ENCODE measurements around the gene XIRP2.

Gene XIRP2

DNA sequence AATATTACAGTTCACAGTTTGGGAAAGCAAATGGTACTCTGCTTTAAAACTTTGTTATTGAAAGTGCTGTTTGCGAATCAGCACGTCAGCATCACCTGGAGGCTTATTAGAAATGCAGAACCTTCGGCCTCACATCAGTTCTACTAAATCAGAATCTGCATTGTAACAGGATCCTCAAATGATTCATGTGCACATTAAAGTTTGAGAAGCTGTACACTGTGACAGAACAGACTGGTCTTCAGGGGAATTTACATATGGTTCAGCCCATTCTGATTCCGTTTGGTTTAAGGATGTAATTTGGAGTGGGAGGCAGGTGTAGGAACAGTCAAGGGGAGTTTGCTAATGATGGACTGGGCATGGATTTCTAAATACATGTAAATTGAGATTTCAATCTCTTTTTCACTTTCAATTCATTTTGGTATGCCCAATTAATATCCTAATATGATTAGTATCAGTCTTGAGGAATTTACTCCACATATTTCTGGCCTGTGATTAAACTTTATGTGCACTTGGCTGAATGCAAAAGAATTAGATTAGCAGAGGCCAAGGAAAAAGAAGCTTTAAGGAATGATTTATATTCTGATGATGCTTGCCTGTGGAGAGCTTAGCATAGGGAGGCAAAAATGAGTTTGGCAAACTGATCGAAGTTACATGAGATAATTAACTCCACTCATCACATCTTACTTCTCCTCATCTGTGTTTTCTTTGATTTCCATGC is 248.8 kb downstream of the XIRP2 start:
- DNase-seq: no peak

DNA sequence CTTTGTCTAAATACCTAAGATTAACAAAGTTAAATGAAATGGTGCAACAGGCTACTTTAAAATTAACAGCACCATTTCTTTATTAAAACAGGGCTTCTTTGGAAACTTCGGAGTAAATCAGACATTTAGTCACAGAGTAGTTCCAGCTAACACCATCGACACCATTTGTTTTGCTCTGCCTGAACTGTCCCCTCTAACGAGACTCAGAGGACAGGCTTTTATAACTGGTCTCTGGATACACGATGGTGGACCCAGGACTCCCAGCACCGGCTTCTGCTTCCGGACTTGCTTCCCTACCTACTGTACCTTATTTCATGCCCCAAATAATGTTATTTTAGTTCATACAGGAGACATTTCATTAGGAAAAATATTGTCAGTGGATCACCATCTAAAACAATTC is 252.1 kb downstream of the XIRP2 start:
- no peak for DNase-seq

DNA sequence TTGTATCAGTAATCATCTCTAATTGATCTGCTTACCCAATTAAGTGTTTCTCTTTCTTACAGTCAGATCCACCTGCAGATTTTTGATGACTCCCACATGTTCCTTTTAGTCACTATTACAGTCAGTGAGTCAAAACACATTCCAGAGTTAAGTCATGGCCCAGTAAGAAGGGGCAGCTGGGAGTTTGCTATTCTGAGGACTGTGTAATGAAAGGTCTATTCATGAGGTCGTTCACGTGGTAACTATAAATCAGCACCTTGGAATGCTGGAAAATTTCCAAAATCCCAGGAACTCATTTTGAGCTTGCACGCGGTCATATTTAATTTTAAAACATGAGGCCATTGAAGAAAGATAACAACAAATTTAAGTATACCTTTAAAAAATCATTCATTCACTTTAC is 252.5 kb downstream of the XIRP2 start:
- DNase-seq: no peak

DNA sequence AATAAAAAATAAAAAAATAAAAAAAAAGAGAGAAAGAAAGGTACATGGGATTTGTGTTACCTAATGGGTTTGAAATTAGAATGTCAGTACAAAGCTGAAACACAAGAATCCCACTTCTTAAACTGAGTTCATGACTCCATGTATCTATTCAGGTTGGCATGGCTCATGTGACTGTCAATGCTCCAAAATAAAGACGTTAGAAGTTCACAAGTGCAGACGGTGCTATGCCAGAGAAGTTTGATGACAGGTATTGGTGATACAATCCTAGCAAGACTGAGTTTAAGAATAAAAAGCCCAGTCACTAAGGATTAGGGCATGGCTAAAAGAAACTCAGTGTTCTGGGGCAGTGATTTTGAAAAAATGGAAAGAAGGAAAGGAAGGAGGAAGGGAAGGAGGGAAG is 254.3 kb downstream of the XIRP2 start:
- DNase-seq: no peak

DNA sequence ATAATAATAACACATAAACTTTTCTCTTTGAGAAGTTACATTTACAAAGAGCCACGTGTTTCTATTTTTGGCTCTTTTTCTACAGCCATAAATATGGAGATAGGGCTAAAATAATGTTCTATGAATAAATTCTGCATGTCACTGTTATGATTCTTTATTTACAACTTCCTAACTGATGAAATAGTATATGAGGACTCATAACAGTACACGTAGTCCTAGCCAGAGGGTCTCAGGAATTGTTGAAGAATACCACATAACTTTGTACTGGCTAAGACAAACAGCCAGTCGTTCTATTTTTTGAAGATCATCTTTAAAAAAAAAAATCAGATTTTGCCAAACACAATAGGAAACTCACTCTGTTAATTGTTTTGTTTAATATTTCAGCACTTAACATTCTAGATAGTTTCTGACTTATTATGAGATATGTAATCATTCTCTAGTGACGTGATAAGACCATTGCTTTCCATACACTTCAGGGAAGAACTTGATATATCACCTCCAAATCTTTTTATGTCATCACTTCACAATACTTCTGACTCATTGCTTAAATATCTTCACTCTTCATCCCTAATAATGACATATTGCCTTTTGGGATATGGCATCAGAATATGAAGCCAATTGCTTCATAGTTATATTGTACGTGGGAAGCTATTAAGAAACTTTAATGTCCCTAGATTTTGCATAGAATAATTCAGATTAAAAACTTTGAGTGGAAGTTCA is 256.1 kb downstream of the XIRP2 start:
- DNase-seq: no peak

DNA sequence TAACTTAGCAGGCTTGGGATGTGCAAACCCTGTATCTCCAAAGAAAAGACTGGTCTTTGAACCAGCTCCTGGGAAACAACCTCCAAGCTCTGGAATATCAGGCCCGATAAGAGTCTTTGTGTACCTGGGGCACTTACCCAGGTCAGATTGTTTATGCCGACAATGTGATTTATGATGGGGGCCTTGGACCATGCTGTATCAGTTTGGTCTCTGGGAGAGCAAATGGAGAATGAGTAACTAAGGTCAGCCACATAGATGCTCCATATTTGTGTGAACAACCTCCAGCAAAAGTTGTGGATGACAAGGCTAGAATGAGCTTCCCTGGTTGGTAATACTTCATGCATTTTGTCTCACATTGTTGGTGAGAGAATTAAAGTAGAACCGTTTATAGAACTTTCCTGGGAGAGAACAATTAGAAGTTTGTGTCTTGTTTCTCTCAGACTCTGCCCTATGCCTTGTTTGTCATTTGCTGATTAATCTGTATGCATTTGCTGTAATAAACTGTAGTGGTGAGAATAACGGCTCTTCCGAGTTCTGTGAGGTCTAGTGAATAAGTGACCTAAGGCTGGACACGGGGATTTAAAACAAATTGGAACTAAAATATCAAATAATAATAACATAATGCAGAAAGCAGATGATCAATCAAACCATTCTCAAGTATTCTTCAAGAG is 259.1 kb downstream of the XIRP2 start:
- DNase-seq: no peak

DNA sequence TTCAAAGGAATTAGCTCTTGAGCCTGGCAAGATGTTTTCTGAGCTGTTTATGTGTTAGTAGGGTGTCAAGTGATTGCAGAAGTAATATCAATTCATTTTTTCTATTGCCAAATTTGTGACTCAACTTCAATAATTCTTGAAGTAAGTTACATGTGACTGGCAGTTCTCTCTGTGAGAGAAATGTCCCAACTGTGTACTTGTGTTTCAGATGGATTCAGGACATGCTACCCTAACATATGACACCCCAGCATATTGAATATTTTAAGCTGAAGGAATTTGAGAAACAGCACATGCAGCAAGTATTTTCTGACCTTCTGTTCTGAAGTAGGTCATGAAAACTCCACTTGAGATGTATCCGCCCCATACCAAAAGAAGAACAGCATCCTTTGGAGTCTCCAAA is 263.6 kb downstream of the XIRP2 start:
- DNase-seq: no peak

DNA sequence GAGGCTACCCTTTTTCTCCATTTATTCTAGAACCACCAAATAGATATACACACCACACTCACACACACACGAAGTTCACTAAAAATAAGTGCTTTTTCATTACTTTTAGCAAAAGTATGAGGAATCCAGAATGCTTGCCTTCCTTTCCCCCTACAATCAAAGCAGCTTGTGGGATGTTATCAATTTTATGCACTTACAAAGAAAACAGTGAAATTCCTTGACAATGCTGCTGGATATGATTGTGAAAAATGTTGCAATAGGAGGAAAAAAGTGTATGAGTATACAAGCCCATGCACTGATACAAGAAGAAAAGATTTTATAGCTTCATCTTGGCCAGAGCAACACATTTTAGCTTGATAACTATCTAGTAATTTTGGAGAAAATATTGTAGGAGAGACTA is 269.2 kb downstream of the XIRP2 start:
- no peak for DNase-seq

DNA sequence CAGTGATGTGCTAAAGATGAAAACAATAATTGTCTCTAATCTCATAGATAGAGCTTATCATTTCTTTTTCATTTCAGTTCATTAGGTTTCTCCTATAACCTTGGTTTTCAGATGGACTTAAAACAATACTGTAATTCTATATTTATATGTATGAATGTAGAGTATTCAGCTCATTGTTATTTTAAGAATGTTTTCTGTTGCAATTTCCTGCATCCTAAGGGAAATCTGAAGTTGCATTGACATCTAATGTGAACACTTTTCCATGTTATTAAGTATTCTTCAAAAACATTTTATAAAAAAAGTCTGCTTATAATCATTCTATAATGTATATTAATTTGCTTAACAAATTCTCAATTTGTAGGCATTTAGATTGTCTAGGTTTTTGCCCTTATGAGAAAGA is 288.9 kb downstream of the XIRP2 start:
- no peak for DNase-seq

DNA sequence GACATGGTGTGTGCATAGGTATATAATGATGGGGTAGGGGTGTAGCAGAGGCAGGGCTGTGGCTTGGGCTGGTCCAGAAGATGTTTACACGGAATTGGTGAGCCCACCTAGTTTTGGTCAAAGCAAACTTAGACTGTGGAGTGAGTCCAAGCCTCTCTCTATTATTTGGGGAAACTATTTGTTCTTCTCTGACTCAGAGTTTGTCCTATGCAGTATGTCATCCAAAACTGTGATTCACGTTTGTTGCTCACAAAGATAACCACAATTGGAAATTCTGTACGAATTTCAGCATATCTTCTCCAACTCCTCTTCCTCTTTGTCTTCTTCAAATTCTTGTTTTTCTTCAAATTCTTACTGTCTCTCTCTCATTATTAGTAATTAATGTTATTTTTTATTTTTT is 292.9 kb downstream of the XIRP2 start:
- no peak for DNase-seq

DNA sequence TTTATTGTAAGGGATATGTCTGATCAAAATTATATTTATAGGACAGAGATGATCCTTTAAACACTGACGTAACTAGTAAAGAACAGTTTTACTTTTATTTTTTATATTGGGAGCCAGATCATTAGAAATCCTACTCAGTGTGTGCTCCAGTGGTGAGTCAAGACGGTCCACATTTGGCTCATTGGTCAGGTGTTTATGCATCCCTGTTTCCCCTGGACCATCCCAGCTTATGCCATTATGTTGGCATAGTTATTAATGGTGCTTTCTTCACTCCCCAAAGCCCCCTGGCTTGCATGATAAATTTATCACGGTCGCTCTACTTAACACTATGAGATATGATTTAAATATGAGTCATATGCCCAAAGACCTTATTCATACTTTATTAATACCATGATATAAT is 293.4 kb downstream of the XIRP2 start:
- DNase-seq: no peak

DNA sequence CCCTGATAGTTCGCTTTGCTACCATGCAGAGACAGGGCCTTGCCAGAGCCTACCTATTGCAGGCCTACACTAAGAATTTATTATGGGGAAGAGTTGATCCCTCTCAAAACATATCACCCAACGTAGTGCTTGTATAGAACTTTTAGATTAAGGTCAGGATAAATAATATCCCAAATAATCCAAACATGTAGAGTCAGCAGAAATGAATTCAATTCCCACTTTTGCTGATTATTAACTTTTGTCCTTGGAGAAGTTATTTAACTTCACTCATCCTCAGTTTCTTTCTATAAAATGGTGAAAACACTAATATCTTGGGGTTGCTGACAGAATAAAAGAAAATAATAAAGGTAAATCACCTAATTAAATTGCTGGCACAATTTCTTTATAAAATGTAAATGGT is 294.1 kb downstream of the XIRP2 start:
- no peak for DNase-seq

DNA sequence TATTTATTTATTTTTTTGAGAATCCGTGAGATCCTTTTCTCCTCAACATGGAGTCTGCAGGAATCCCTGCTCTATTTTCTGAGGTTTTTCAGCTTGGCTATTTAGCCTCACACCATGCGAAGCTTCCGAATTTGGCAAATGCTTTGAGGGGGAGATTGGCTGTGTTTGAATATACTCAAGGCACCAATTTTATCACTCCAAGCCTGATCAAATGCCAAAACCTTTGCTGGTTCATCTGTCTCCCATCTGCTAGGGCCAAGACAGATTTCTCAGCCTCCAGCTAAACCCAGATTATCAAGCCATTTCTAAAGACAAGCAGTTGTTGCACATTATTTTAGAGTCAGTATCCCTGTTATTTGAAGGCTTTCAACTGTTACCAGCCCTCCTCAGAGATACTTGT is 295.7 kb downstream of the XIRP2 start:
- DNase-seq: peak; percentile 50 to 60

DNA sequence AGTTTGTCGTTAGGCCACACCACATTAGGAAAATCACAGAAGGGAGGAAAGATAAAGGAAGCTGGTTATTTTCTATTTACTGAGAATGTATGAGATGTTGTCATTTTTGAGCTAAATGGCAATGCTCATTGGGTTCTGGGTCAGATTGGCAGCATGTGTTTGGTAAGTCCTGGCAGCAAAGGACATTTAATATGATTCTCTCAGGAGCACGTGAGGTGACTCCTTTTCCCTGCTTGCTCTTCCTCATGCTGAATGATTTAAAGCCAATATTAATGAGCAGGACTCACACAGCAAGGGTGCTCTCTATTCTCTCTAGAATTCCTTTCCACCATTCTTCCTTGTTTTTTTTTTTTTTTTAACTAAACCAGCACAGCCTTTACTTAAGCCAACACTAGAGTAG is 298.2 kb downstream of the XIRP2 start:
- no peak for DNase-seq

DNA sequence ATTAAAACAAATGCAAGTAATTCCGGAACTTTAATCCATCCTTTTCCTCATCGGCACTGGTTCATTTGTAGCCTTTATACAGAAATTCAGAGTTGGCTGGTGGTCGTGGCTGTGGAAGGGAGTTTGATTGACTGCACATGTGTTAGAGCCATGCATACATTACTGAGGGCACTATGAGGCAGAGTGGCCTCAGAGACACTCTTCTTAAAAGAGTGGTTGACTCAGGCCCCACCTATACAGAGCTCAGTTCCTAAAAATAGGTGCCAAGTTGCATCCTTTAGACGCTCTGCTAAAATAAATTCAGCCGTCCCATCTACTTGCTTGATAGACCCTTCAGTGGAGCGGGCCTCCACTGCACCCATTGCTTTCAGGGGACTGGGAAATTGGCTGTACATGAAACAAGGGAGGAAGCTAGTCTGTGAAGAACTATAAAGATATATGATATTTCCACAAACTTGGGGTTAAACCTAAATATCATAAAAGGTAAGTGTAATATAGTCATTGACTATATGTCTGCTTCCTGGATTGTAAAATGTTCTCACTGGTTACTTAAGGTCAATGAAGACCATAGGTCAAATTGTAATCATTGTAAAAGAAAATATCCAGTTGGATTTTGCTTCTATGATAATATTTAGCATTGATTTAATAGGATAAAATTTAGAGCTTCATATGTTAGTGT is 298.9 kb downstream of the XIRP2 start:
- DNase-seq: no peak

DNA sequence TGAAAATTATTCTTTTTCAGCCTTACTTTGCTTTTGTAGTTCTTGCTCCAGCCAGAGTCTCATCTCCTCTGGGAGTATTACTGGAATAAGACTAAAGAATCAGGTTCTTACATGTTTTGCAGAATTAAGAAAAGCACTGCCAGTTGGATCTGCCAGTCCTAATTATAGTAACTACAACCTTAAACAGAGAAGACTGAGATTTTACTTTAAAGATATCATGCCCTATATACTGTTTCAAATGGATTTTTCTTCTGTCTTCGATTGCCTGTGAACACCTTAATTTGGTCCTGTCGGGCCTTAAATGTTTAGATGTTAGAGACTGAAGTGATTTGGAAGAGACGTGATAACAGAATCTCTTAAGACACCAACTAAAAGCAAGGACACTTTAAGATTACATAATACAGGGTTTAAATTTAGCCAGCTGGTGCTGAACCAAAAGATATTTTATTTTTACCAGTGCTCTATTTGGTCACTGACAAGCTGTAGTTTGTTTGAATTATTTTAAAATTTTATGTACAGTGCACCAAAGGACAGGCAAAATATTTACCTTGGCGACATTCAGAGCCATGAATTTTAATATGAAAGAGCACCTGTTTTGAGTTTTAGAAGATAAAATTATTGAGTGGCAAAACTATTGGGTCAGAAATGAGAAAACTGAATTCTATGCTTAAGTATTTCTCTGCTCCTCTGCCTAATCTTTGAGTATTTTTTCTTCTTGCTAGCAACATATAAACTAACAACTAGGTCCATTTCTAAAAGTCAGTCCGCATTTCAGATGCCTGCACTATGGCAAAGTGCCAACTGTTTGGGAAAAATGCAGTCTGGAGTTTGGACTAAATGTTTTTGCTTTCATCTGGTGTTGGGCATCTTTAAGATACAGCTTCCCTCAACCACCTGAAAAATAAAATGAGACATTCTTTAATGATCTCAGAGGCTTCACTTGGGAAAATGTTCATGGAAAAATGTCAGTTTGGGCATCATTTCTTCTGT is 300.0 kb downstream of the XIRP2 start:
- DNase-seq: peak in 1 of 2 experiments; percentile 2

DNA sequence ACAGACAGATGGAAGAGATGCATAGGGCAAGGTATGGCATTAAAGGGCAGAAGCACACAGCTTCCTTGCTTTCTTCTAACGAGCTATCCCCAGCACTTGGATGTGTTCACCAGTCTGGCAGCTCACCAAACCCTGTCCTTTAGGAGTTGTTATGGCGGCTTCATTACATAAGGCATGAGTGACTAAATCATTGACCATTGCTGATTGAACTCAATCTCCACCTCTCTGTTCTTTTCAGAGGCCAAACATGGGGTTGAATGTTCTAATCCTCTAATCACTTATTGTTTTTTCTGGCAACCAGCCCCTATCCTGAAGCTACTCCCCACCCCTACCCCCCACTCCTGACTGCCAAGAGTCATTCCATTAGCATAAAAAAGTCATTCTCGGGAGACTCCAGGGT is 301.8 kb downstream of the XIRP2 start:
- DNase-seq: peak; percentile 28 to 48

DNA sequence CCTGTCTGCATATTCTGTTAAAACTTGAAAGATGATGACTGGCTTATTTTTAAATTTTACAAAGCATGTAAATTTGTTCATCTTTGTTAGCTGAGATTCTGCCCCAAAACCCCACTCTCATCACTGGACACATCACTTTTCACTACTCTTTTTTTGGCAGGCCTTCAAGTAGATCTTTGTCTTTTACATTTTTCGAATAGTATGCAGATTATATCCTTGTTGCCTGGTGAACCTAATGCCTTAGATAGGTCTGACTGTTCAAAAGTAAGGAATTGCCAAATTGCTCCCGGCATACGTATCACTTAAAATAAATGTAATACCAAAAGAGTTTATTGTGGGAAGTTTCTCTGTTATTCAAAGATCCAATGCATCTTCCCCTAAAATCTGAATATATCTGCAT is 303.3 kb downstream of the XIRP2 start:
- no peak for DNase-seq

DNA sequence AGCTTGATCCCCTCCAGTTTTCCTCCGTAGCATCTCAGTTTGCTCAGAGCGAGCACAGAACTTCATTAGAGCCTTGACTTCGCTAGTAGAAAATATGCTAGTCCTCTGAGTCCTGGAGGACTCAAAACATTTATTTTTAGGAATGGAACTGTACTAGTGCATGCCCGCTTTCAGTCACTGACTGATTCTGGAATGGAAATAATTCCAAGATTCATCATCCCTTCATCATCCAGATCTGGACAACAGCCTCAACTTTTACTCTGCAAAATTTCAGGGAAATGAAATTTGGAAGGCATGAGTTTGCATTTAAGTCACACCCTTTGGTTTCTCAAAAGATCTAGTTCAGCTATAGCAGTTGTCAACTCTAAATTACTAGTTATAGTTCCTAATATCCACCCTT is 304.6 kb downstream of the XIRP2 start:
- DNase-seq: no peak

DNA sequence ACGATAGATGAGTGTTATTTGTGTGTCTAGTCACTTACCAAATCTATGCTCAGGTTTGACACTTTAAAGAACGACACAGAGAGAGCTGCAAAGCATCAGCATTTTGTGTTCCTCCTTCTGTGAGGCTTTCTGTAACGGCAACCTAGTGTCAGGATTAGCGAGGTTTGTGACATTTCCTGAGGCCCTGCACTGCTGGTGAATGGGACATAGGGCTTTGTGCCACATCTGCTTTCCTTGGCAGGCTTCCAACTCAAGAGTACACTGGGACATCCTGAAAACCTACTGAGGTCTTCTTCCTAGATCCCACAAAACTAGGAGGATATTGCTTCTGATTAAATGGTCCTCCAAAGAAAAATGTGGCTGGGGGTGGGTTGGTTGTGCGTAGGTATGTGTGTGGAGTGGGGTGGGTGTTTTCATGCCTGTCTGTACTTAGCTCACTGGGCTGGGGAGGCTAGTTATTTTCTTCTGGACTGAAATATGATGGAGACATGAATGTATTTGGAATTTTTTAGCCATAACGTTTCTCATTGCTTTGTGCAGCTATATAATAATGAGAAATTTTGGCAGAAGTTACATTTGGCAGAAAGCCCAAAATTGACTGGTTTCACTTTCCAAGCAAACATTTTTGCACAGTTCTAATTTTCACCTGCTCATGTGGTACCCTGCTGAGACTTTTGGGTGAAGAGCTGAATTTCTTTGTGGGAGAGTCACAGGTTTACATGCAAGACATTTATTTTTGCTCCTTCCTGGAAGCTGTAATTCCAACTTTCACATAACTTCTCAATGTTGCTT is 308.4 kb downstream of the XIRP2 start:
- peak; percentile 1 to 46 for DNase-seq

DNA sequence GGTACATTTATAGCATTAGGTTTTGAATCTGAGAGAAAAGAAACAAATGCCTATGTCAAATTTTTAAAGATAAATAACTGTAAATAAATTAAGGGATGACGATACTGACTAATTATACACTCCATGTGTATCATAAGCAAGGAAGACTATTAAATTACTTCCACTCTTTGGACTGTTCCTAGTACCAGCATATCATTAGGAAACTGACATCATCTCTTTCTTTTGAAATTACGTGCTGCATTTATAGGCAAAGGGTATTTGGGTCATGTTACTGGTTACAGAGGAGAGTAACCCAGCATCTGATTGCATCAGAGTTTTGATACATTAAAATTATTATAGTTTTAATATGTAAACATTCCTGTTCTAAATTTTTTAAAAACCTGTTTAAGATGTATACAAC is 309.7 kb downstream of the XIRP2 start:
- DNase-seq: no peak

DNA sequence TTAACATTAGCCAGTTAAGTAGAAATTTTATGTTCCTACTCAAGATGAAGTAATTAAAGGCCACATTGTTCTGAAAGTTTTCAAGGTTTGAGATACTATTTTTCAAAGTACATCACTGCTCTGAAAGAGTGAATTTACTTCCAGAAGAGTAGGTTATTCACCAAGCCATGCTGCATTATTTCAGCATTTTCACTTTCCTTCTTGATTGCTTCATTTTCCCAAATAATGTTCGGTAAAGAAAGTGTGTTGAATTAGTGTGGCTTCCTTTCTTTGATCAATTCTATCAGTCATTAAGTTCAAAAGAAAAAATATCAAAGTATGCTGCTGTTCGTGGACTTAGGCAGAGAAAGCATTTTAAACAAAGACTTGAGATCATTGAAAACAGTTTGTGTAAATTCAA is 310.3 kb downstream of the XIRP2 start:
- DNase-seq: no peak
